ENCODE results near the gene SEC24D. TPM values are rescaled to one million over a fixed set of nuclear protein-coding genes. Genes with fewer than 3 reads are reported as not detected.

SEC24D gene
- total and polyA plus RNA-seq, 12 donors: 6.1 to 24.4 (median 12.1) TPM

DNA sequence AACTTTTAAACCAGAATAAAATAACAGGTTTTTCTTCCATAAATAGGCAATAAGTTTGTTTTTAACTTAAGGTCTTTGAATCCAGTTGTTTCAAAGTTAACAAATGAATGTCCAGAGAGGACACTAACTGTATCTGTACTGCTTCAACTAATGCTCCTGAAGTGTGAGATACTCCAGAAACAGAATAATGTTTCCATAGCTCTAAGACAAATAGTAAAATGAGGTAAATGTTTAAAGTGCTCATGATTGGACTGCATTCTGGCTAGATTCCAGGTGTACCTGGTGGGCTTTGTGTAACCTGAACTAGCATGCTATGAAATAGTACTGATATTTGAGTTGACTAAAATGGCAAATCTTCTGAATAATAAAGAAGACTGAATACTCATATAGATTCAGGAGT is 99.0 kb downstream of the SEC24D start:
- no peak for ATAC-seq
- H3K36me3 ChIP-seq: peaks cover 0 to 96% (median 27%) of the 10 kb centered on the region in 9 donors
- no peak for DNase-seq
- intact Hi-C loops (cut with DNase I): loop anchor here in 1 of 10 donors (5.0 kb wide), 1 partner anchor 35 kb away; no protein-coding TSS in a partner anchor
- H3K9me3 ChIP-seq: no peaks in the 10 kb centered on the region
- H3K4me1 ChIP-seq: peaks cover 0 to 16% (median 9%) of the 10 kb centered on the region in 9 donors
- TF ChIP-seq CTCF (IDR thresholded peaks at IDR 0.05): no peak
- H3K27ac ChIP-seq: no peak overlapping the region
- H3K4me3 ChIP-seq: no peak overlapping the region
- H3K27me3 ChIP-seq: no peaks in the 10 kb centered on the region

DNA sequence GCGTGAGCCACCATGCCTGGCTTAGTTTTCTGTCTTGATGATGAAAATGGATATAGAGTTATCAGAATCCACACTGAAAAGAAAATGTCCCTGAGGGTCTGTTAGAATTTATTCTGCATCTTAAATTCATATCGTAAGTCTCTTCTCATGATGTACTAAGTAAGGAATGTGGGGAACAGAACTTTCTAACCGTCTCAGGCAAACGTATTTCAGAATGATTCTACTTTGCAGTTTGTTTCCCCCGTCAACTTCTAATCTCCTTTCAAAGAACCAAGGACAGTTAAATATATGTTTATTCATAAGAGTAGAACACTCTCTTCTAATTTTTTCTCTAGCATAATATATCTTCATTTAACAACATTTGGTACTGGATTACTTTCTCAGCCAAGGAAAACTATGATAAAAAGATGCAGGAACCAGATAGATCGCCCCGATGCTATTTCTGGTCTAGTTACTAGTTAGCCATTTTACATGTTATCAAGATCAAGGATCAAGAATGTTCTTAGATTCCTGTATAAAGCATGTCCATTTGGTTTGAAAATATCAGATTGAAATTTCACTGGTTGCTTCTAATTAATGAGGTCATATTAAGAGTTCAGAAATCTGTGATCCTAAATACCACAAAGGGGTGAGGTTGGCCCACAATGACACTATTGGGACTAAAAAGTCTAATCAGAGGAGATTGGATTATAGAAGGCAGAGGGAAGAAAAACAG is 101.3 kb downstream of the SEC24D start:
- intact Hi-C loops (cut with DNase I): loop anchor here in 2 of 10 donors (2.0 to 5.0 kb wide), 2 partner anchors 26 to 38 kb away; no protein-coding TSS in a partner anchor

DNA sequence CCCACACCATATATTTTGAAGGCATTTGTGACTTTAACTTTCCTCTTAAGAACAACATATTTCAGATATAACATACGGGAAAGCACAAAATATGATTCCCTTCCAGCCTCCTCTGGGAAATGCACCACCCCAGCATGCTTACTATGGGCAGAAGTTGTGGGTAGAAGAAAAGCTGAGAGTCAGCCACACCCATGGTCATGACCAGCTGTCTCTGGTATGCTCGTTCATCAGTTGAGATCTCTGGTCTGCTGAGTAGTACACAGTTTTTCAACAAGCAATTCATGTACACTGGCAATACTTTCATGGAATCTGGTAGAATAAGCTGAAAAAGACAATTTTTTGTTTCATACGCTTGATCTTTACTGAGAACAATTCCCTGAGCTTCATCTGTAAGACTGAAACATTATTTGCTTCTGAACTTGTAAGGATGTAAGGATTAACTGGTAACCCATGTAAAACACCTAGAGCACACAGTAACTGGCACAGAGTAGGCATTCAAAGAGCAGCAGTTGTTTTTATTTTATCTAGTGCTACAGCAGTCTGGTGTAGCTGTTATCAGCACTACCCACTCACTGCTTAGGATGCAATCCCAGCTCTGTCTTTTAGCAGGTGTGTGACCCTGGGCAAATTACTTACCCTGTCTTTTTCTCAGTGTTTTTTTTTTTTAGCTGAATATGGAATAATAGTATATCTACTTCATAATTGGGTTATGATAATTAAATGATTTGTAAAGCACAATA is 103.2 kb downstream of the SEC24D start:
- Histone ChIP-seq H3K4me3 (no peak overlapping the region), H3K27ac (no peak overlapping the region), H3K9me3 (no peaks in the 10 kb centered on the region), H3K27me3 (no peaks in the 10 kb centered on the region), H3K4me1 (peaks cover 0 to 6% (median 0%) of the 10 kb centered on the region in 9 donors), H3K36me3 (peaks cover 0 to 100% (median 39%) of the 10 kb centered on the region in 9 donors)
- no peak for TF ChIP-seq CTCF (IDR thresholded peaks at IDR 0.05)
- ATAC-seq (peak in 3 of 8 donors; percentile 34 to 53 (median 46)), DNase-seq (no peak)
- WGBS, 2 donors: 77% methylated on average over 3 of the region's 3 CpGs
- intact Hi-C loops (cut with DNase I): no loop called here

More for the DNA sequence above, 101.3 kb downstream of the SEC24D start:
- Histone ChIP-seq H3K4me1 (peaks cover 0 to 6% (median 0%) of the 10 kb centered on the region in 9 donors), H3K36me3 (peaks cover 0 to 100% (median 36%) of the 10 kb centered on the region in 9 donors), H3K4me3 (no peak overlapping the region), H3K27ac (no peak overlapping the region), H3K27me3 (no peaks in the 10 kb centered on the region), H3K9me3 (no peaks in the 10 kb centered on the region)
- 83% methylated on average over 7 of the region's 7 CpGs for WGBS, 2 donors
- no peak for TF ChIP-seq CTCF (IDR thresholded peaks at IDR 0.05)
- ATAC-seq: no peak
- no peak for DNase-seq

- no peaks in the 10 kb centered on the region for H3K9me3 ChIP-seq
- peaks cover 0 to 100% (median 52%) of the 10 kb centered on the region in 9 donors for H3K36me3 ChIP-seq
- H3K27me3 ChIP-seq: no peaks in the 10 kb centered on the region
- TF ChIP-seq CTCF (IDR thresholded peaks at IDR 0.05): no peak
- no peak for ATAC-seq
- DNase-seq: no peak
- intact Hi-C loops (cut with DNase I): no loop called here
- H3K4me1 ChIP-seq: peaks cover 0 to 6% (median 0%) of the 10 kb centered on the region in 9 donors
- H3K27ac ChIP-seq: no peak overlapping the region
- no peak overlapping the region for H3K4me3 ChIP-seq
Observed at GRCh38 chr4:118730683-118731082, 105.2 kb downstream of the SEC24D start.
